ENCODE results near the gene DEPDC7. TPM values are rescaled to one million over a fixed set of nuclear protein-coding genes. Genes with fewer than 3 reads are reported as not detected.
"Not testable (repeated sequence)": the region's sequence is repeated elsewhere in the genome, so short reads cannot be mapped to it uniquely, and the experiment has no call there.

The DEPDC7 gene
- total RNA-seq, 5 donors from 2014 or later (not counting 1 experiment from before 2014, with no cell fraction given), result 2.1 to 5.3 (median 2.5) TPM

- H3K36me3 ChIP-seq (ENCODE audit: control insufficient read depth in 2 of 2, extremely low read depth in 1 of 2, insufficient read depth in 1 of 2, low read length in 1 of 2), result peaks cover 7 to 16% of the 10 kb centered on the region in 2 donors
- ATAC-seq (replicated peaks in 1 of 4); H3K4me3 Mint-ChIP-seq; DNase-seq; H3K27me3 ChIP-seq (replicated peaks in 1 of 2; ENCODE audit: control insufficient read depth in 2 of 2, extremely low read depth in 1 of 2, insufficient read depth in 2 of 2, low read length in 1 of 2); H3K4me1 Mint-ChIP-seq; H3K4me3 ChIP-seq (ENCODE audit: control insufficient read depth in 1 of 2, extremely low read depth in 1 of 2, low read length in 1 of 2); POLR2A ChIA-PET; H3K27ac Mint-ChIP-seq; H3K9me3 ChIP-seq; H3K27me3 Mint-ChIP-seq; H3K27ac ChIP-seq (ENCODE audit: low read length); H3K4me1 ChIP-seq (ENCODE audit: control insufficient read depth in 1 of 2, extremely low read depth in 1 of 2, insufficient read depth in 2 of 2, low read length in 2 of 2); H3K9me3 Mint-ChIP-seq: not testable (repeated sequence)
- H3K36me3 Mint-ChIP-seq, result peaks cover 22% of the 10 kb centered on the region
- CTCF ChIA-PET, result interaction anchor here (1.1 to 1.4 kb wide), 3 partner anchors 9 to 93 kb away, joined by 3 to 4 read pairs (median 3); partner anchors contain the start of gene TCP11L1 (in 1 of the 2)
- WGBS (ENCODE audit: insufficient coverage), result 100% methylated on average over 1 of the region's 6 CpGs
Observed at GRCh38 chr11:33048701-33049100, 33.0 kb downstream of the DEPDC7 start.

- H3K4me3 Mint-ChIP-seq; H3K4me1 ChIP-seq (ENCODE audit: control insufficient read depth in 1 of 2, extremely low read depth in 1 of 2, insufficient read depth in 2 of 2, low read length in 2 of 2); ATAC-seq (replicated peaks in 1 of 4); H3K27ac ChIP-seq (ENCODE audit: low read length); DNase-seq; H3K4me3 ChIP-seq (ENCODE audit: control insufficient read depth in 1 of 2, extremely low read depth in 1 of 2, low read length in 1 of 2); H3K27me3 Mint-ChIP-seq; H3K27ac Mint-ChIP-seq; CTCF ChIA-PET; H3K4me1 Mint-ChIP-seq; H3K9me3 ChIP-seq; H3K9me3 Mint-ChIP-seq; H3K27me3 ChIP-seq (replicated peaks in 1 of 2; ENCODE audit: control insufficient read depth in 2 of 2, extremely low read depth in 1 of 2, insufficient read depth in 2 of 2, low read length in 1 of 2): not testable (repeated sequence)
- no CpG with 5 or more reads among the region's 3 CpGs for WGBS (ENCODE audit: insufficient coverage)
- POLR2A ChIA-PET, result interaction anchor here in 1 of 2 donors (0.7 kb wide), 1 partner anchor 1052 kb away, joined by 3 read pairs; no protein-coding TSS in a partner anchor
- peaks cover 29% of the 10 kb centered on the region for H3K36me3 Mint-ChIP-seq
- H3K36me3 ChIP-seq (ENCODE audit: control insufficient read depth in 2 of 2, extremely low read depth in 1 of 2, insufficient read depth in 1 of 2, low read length in 1 of 2), result peaks cover 7 to 14% of the 10 kb centered on the region in 2 donors
Observed at GRCh38 chr11:33049565-33050408, 34.1 kb downstream of the DEPDC7 start.

- Histone ChIP-seq H3K4me3 (ENCODE audit: control insufficient read depth in 1 of 2, extremely low read depth in 1 of 2, low read length in 1 of 2) (no peak overlapping the region), H3K4me1 (ENCODE audit: control insufficient read depth in 1 of 2, extremely low read depth in 1 of 2, insufficient read depth in 2 of 2, low read length in 2 of 2) (no peaks in the 10 kb centered on the region), H3K27ac (ENCODE audit: low read length) (no peak overlapping the region), H3K36me3 (ENCODE audit: control insufficient read depth in 2 of 2, extremely low read depth in 1 of 2, insufficient read depth in 1 of 2, low read length in 1 of 2) (peaks cover 0 to 10% of the 10 kb centered on the region in 2 donors), H3K9me3 (no peaks in the 10 kb centered on the region), H3K27me3 (replicated peaks in 1 of 2; ENCODE audit: control insufficient read depth in 2 of 2, extremely low read depth in 1 of 2, insufficient read depth in 2 of 2, low read length in 1 of 2) (no peaks in the 10 kb centered on the region)
- Mint-ChIP-seq H3K36me3 (peaks cover 26% of the 10 kb centered on the region), H3K4me3 (no peak overlapping the region), H3K9me3 (no peaks in the 10 kb centered on the region), H3K27me3 (no peaks in the 10 kb centered on the region), H3K4me1 (no peaks in the 10 kb centered on the region), H3K27ac (no peak overlapping the region)
- CTCF ChIA-PET, result interaction anchor here in 1 of 2 donors (0.6 kb wide), 1 partner anchor 46 kb away, joined by 3 read pairs; no protein-coding TSS in a partner anchor
- POLR2A ChIA-PET, result no interaction called here
- DNase-seq (no peak), ATAC-seq (replicated peaks in 1 of 4) (no peak)
- WGBS (ENCODE audit: insufficient coverage), result no CpG with 5 or more reads among the region's 2 CpGs
Observed at GRCh38 chr11:33052231-33052630, 36.6 kb downstream of the DEPDC7 start.

- Histone ChIP-seq H3K4me3 (ENCODE audit: control insufficient read depth in 1 of 2, extremely low read depth in 1 of 2, low read length in 1 of 2) (no peak overlapping the region), H3K36me3 (ENCODE audit: control insufficient read depth in 2 of 2, extremely low read depth in 1 of 2, insufficient read depth in 1 of 2, low read length in 1 of 2) (peaks cover 0 to 23% of the 10 kb centered on the region in 2 donors), H3K27ac (ENCODE audit: low read length) (no peak overlapping the region), H3K9me3 (no peaks in the 10 kb centered on the region), H3K4me1 (ENCODE audit: control insufficient read depth in 1 of 2, extremely low read depth in 1 of 2, insufficient read depth in 2 of 2, low read length in 2 of 2) (no peaks in the 10 kb centered on the region), H3K27me3 (replicated peaks in 1 of 2; ENCODE audit: control insufficient read depth in 2 of 2, extremely low read depth in 1 of 2, insufficient read depth in 2 of 2, low read length in 1 of 2) (no peaks in the 10 kb centered on the region)
- no peak for ATAC-seq (replicated peaks in 1 of 4)
- no peak for DNase-seq
- ChIA-PET POLR2A (no interaction called here), CTCF (interaction anchor here in 1 of 2 donors (0.6 to 1.9 kb wide), 4 partner anchors 10 to 46 kb away, joined by 3 to 8 read pairs (median 3); no protein-coding TSS in a partner anchor)
- peaks cover 31% of the 10 kb centered on the region for H3K36me3 Mint-ChIP-seq
- H3K27me3 Mint-ChIP-seq, result no peaks in the 10 kb centered on the region
- peak overlapping the region in 1 of 2 donors; percentile 34 for H3K27ac Mint-ChIP-seq
- no peak overlapping the region for H3K4me3 Mint-ChIP-seq
- peaks cover 0 to 10% (median 4%) of the 10 kb centered on the region in 3 donors for H3K4me1 Mint-ChIP-seq
- no peaks in the 10 kb centered on the region for H3K9me3 Mint-ChIP-seq
Observed at GRCh38 chr11:33055375-33055774, 39.7 kb downstream of the DEPDC7 start.

- Mint-ChIP-seq H3K9me3 (no peaks in the 10 kb centered on the region), H3K27me3 (no peaks in the 10 kb centered on the region), H3K36me3 (peaks cover 35% of the 10 kb centered on the region), H3K4me3 (no peak overlapping the region), H3K4me1 (peaks cover 0 to 13% (median 4%) of the 10 kb centered on the region in 3 donors), H3K27ac (no peak overlapping the region)
- Histone ChIP-seq H3K9me3 (no peaks in the 10 kb centered on the region), H3K36me3 (ENCODE audit: control insufficient read depth in 2 of 2, extremely low read depth in 1 of 2, insufficient read depth in 1 of 2, low read length in 1 of 2) (peaks cover 4 to 28% of the 10 kb centered on the region in 2 donors), H3K4me3 (ENCODE audit: control insufficient read depth in 1 of 2, extremely low read depth in 1 of 2, low read length in 1 of 2) (no peak overlapping the region), H3K4me1 (ENCODE audit: control insufficient read depth in 1 of 2, extremely low read depth in 1 of 2, insufficient read depth in 2 of 2, low read length in 2 of 2) (no peaks in the 10 kb centered on the region), H3K27me3 (replicated peaks in 1 of 2; ENCODE audit: control insufficient read depth in 2 of 2, extremely low read depth in 1 of 2, insufficient read depth in 2 of 2, low read length in 1 of 2) (no peaks in the 10 kb centered on the region), H3K27ac (ENCODE audit: low read length) (no peak overlapping the region)
- ATAC-seq (replicated peaks in 1 of 4), result no peak
- no peak for DNase-seq
- ChIA-PET CTCF (interaction anchor here in 1 of 2 donors (0.7 to 0.9 kb wide), 2 partner anchors 21 to 97 kb away, joined by 3 read pairs; no protein-coding TSS in a partner anchor), POLR2A (no interaction called here)
- WGBS (ENCODE audit: insufficient coverage), result no CpG with 5 or more reads among the region's 1 CpG
Observed at GRCh38 chr11:33057284-33057683, 41.6 kb downstream of the DEPDC7 start.

GRCh38 chr11:33059331-33060007 is 43.8 kb downstream of the DEPDC7 start:
- H3K27ac ChIP-seq (ENCODE audit: low read length), result no peak overlapping the region
- peaks cover 6 to 31% of the 10 kb centered on the region in 2 donors for H3K36me3 ChIP-seq (ENCODE audit: control insufficient read depth in 2 of 2, extremely low read depth in 1 of 2, insufficient read depth in 1 of 2, low read length in 1 of 2)
- WGBS (ENCODE audit: insufficient coverage), result 92% methylated on average over 2 of the region's 5 CpGs
- ChIA-PET POLR2A (no interaction called here), CTCF (interaction anchor here in 1 of 2 donors (1.3 kb wide), 1 partner anchor 10 kb away, joined by 3 read pairs; no protein-coding TSS in a partner anchor)
- H3K9me3 ChIP-seq, result no peaks in the 10 kb centered on the region
- DNase-seq (no peak), ATAC-seq (replicated peaks in 1 of 4) (no peak)
- H3K4me3 ChIP-seq (ENCODE audit: control insufficient read depth in 1 of 2, extremely low read depth in 1 of 2, low read length in 1 of 2), result no peak overlapping the region
- Mint-ChIP-seq H3K27me3 (no peaks in the 10 kb centered on the region), H3K36me3 (peaks cover 40% of the 10 kb centered on the region), H3K9me3 (no peaks in the 10 kb centered on the region), H3K4me1 (peaks cover 17 to 34% (median 22%) of the 10 kb centered on the region in 3 donors), H3K27ac (peak overlapping the region in 1 of 2 donors; percentile 61), H3K4me3 (no peak overlapping the region)
- no peaks in the 10 kb centered on the region for H3K27me3 ChIP-seq (replicated peaks in 1 of 2; ENCODE audit: control insufficient read depth in 2 of 2, extremely low read depth in 1 of 2, insufficient read depth in 2 of 2, low read length in 1 of 2)
- peaks cover 8% of the 10 kb centered on the region in 2 experiments for H3K4me1 ChIP-seq (ENCODE audit: control insufficient read depth in 1 of 2, extremely low read depth in 1 of 2, insufficient read depth in 2 of 2, low read length in 2 of 2)

Measured in T-cell (primary cell).